NCI-H2107 treated with DMSO at 0.1 percent for 48 hours (cell line): ENCODE data around the gene TBX10.
"Not testable (repeated sequence)": the region's sequence is repeated elsewhere in the genome, so short reads cannot be mapped to it uniquely, and the experiment has no call there.

Experiments used
- DNase-seq: peaks from one replicate; lab custom pipeline; 2025; ENCODE audit not compliant: unreplicated experiment; lab: John Stamatoyannopoulos, UW

Gene TBX10

DNA sequence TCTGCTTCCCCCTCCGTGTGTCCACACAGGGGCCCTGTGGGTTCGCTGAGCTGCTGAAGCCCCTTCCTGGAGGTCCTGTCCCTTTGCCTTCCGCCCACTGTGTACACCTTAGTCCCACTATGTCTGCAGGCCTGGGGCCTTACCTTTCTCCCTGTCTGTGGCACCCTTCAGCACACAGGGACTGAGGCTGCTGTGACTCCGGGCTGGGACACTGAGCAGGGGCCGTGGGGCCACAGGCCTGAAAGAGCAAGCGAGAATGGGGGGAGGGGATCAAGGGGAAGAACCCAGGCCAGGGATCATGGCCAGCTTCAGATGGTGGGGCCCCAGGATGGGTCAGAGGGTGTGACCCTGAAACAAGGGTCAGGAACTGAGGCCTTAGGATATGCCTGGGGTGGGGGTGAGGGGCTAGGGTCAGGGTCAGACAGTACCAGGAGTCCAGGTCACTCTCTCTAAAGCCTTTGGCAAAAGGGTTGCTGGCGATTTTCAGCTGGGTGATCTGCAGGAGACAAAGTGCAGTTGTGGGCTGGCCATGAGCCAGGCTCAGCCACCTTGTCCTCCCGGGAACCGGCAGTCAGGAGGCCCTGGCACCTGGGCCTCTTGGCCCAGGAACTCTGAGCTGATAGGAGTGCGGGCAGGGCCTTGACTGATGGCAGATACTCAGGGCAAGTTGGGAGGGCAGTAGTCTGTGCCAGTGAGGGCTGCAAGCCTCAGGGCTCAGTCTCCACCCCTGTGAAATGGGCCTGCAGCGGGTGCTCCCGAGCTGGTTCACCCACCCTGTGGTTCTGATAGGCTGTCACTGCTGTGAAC is 7.2 kb downstream of the TBX10 start:
- DNase-seq, result no peak

DNA sequence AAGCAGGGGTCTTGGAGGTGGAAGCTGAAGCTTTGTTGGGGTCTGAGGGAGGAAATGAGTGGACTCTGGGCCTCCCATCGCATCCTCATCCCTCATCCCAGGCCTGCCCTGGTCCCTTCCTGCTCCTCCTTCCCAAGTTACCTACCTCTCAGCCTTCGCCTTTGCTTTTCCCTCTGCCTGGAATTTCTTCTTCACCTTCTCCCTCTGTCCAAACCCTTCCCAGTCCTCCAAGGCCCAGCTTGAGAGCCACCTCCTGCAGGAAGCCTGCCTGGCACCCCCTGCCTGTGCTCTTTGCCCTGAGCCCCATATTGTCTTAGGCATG is 7.7 kb downstream of the TBX10 start:
- no peak for DNase-seq

- no peak for DNase-seq
These were observed 8.2 kb downstream of the TBX10 start for GRCh38 chr11:67631411-67631810.

GRCh38 chr11:67630943-67631331 is 8.6 kb downstream of the TBX10 start:
- DNase-seq, result no peak

DNA sequence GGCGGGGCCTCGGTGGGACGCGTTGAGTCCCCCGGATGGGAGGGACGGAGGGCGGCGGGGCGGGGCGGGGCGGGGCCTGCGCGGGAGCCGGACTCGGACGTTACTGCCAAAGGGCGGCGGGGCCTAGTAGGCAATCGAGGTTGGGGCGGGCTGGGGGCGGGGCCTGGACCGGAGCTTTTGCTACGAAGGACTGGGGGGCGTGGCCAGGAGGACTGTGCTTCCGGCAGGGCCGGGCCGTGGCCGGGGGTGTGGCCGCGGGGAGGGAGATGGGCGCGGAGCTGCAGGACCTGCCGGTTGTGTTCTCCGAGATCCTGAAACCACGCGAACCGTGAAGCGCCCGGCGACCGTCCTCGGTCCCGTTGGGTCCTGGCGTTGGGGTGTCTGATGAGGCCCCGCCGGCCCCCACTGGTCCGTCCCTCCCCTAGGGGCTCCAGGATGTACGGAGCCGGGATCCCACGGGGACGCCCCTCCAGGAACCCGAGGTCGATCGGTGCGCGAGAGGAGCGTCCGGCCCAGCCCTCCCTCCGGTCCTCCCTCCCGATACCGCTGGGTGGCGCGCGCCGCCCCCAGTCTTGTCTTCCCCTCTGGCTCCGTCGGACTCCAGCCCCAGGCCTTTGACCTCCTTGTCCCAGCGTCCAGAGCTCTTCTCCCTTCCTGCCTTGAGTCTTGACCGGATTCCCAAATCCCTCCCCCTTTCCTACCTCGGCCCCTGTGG is 9.2 kb downstream of the TBX10 start:
- peak; percentile 74 for DNase-seq

DNA sequence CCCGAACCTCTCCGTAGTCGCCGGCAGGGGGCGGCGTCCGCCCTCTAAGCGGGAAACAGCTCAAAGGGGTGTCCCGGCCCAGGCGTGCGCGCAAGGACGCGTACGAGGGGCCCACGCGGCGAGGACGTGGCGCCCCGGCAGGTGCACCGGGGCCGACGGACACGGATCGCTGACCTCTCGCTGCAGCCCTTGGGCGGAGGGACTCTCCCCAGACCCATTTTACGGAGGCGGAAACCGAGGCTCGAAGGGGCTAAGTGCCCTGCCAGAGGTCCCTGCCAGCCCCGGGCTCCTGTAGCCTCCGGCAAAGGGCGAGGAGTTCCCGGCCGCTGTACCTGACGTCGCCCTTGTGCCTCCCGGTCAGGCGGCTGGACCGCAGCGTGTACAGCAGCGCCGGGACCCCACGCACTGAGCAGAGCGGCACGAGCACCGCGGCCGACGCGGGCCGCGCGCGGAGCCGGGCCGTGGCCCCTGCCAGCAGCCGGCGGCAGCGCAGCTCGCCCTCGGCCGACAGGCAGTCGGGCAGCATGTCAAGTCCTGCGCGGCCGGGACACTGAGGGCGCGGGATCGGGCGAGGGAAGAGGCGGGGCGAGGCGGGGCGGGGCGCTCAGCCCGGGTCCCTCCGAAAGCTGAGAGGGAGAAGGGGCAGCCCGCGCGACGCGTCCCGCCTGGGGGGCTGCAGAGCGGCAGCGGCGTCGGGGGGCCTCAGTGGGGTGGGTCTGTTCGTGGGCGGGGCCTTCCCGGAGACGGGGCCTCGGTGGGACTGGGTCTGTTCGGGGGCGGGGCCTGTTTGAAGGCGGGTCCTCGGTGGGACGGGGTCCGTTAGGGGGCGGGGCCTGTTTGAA is 10.0 kb downstream of the TBX10 start, which contains the start of gene NUDT8:
Gene NUDT8 (minus strand): TSS at position 552 of the 842 bp plus-strand sequence. CDS start 26 bp downstream, at position 526.
- DNase-seq, result no peak

DNA sequence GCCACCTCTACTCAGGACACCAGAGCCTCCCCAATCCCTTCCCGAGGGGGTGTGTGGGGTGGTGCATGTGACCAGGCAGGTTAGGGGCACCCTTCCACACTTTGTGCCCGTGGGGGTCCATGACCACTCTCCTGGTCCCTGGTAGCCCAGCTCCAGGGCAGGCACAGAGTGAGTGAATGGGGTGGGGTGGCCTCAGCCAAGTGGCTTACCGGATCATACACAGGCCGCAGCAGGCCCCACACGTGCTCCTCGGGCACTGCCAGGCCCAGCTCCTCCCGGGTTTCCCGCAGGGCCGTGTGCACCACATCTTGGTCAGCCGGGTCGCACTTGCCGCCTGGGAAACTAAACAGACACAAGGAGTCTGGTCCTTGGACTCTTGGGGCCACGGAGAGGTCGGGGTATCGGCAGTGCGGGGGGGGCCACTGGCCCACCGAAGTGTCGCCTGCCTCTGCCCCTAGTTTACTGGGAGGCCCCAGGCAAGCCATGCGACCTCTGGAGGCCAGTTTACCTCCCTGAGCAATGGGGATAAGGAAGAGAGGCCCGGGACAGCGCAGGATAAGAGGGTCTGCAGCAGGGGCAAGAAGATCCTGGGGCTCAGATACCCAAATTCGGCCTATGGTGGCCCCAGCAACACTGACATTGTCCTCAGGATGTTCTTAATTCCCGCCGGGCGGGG is 10.7 kb downstream of the TBX10 start:
- DNase-seq, result no peak

GRCh38 chr11:67627812-67628624 is 11.5 kb downstream of the TBX10 start:
- DNase-seq, result no peak

DNA sequence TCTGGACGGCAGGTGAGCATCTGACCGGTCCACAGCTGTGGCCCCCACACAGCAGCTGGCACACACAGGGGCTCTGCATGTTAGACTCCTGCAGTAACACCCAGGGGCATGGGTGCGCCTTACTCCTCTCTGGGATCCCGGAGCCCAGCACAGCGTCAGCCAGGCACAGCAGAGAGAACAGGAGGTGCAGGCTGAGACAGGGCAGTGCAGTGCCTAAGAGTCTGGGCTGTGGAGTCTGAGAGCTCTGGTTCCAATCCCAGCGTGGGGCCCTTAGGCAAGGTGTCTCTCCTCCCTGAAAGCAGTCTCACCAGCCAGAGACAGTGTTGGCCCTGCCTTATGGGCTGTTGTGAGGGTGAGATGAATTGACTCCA is 12.1 kb downstream of the TBX10 start:
- DNase-seq, result no peak

GRCh38 chr11:67626970-67627369 is 12.6 kb downstream of the TBX10 start:
- no peak for DNase-seq

- DNase-seq, result not testable (repeated sequence)
These were observed 13.3 kb downstream of the TBX10 start for GRCh38 chr11:67626131-67626833.

- not testable (repeated sequence) for DNase-seq
These were observed 15.8 kb downstream of the TBX10 start for GRCh38 chr11:67623795-67624194.

- not testable (repeated sequence) for DNase-seq
These were observed 16.7 kb downstream of the TBX10 start for GRCh38 chr11:67622905-67623304.

DNA sequence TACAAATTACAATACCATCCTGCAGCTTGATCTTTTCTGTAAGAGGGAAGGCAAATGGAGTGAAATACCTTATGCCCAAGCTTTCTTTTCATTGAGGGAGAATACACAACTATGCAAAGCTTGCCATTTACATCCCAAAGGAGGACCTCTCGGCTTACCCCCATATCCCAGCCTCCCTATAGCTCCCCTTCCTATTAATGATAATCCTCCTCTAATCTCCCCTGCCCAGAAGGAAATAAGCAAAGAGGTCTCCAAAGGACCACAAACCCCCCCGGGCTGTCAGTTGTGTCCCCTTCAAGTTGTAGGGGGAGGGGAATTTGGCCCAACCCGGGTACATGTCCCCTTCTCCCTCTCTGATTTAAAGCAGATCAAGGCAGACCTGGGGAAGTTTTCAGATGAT is 17.6 kb downstream of the TBX10 start:
- DNase-seq, result not testable (repeated sequence)

GRCh38 chr11:67620621-67621020 is 18.9 kb downstream of the TBX10 start:
- not testable (repeated sequence) for DNase-seq

- DNase-seq, result not testable (repeated sequence)
These were observed 19.6 kb downstream of the TBX10 start for GRCh38 chr11:67619683-67620618.

- not testable (repeated sequence) for DNase-seq
These were observed 20.5 kb downstream of the TBX10 start for GRCh38 chr11:67618901-67619659.
